Type B pancreatic cell (in vitro differentiated cells): ENCODE results near the gene SIK3. TPM values are rescaled to one million over a fixed set of nuclear protein-coding genes. Genes with fewer than 3 reads are reported as not detected.

Experiments used
- DNase-seq: peaks from one replicate; pipeline ENCODE4 v3.0.0; 2021; ENCODE audit warnings: mixed read lengths; ENCODE audit not compliant: unreplicated experiment; ENCODE audit errors: extremely low spot score
- H3K27ac Mint-ChIP-seq: 2 replicates; pipeline ENCODE4 v1.8.0; 2021; ENCODE audit warnings: mild to moderate bottlenecking, mixed read lengths
- H3K27me3 Mint-ChIP-seq: 2 replicates; pipeline ENCODE4 v1.8.0; 2021; ENCODE audit warnings: mixed read lengths
- H3K36me3 Mint-ChIP-seq: 2 replicates; pipeline ENCODE4 v1.8.0; 2021; ENCODE audit warnings: mixed read lengths
- H3K4me1 Mint-ChIP-seq: one replicate; pipeline ENCODE4 v1.8.0; 2021; ENCODE audit warnings: mixed read lengths; ENCODE audit not compliant: unreplicated experiment
- H3K4me3 Mint-ChIP-seq: 2 replicates; pipeline ENCODE4 v1.8.0; 2021; ENCODE audit warnings: mild to moderate bottlenecking, mixed read lengths
- H3K9me3 Mint-ChIP-seq: 2 replicates; pipeline ENCODE4 v1.8.0; 2021; ENCODE audit warnings: mixed read lengths
- total RNA-seq: library from RNA; stranded (reverse); gene quantifications from 2 replicates; pipeline ENCODE4 v1.2.1, GENCODE V29; 2021; ENCODE audit warnings: low replicate concordance
- TF ChIP-seq, protein P1 (sequence below): fragments of 200-600 bp; sonication (generic); conservative IDR thresholded peaks from 2 replicates; pipeline ENCODE4 v1.5.0; 2021; ENCODE audit warnings: antibody characterized with exemption, mild to moderate bottlenecking

The SIK3 gene
- total RNA-seq, 1 donor from 2014 or later: 39.9 TPM

DNA sequence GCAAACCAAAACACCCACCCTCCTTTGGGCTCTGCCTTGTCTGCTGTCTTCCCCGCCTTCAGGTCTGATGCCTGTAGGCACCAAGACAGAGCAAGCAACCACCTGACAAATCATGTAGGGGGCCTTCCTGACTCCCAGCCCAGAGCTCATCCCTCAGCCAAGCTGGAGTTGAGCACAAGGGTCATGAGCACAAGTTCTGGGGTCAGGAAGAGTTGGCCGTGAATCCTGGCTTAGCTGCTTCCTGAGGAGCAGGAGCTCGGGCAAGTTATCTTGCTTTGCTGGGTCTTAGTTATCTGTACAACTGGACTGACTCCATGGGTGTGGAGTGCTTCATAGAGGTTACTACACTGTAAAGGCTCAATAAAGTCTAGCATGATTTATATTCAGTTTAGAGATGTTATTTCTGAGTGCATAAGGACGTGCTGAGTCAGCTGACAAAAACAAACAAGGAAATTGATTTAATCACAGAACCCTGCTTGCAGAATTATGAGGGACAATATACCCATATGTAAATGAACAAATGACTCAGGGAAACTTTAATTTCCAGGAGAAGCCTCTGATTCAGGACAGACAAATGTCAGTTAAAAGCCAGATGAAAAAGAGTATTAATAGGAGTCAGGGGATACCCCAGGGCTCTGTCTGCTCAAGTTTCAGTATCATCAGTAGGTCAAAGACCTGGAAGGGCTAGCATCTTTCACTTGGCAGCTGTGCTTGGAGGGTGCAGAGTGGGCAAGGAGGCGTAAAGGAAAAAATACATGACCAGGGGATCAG lies 245.8 kb downstream of the SIK3 start:
- Mint-ChIP-seq H3K9me3 (no peaks in the 10 kb centered on the region), H3K4me3 (no peak overlapping the region), H3K27ac (peak overlapping the region; percentile 78), H3K27me3 (no peaks in the 10 kb centered on the region), H3K36me3 (peaks cover 38% of the 10 kb centered on the region), H3K4me1 (peaks cover 9% of the 10 kb centered on the region)
- TF ChIP-seq, protein P1, sequence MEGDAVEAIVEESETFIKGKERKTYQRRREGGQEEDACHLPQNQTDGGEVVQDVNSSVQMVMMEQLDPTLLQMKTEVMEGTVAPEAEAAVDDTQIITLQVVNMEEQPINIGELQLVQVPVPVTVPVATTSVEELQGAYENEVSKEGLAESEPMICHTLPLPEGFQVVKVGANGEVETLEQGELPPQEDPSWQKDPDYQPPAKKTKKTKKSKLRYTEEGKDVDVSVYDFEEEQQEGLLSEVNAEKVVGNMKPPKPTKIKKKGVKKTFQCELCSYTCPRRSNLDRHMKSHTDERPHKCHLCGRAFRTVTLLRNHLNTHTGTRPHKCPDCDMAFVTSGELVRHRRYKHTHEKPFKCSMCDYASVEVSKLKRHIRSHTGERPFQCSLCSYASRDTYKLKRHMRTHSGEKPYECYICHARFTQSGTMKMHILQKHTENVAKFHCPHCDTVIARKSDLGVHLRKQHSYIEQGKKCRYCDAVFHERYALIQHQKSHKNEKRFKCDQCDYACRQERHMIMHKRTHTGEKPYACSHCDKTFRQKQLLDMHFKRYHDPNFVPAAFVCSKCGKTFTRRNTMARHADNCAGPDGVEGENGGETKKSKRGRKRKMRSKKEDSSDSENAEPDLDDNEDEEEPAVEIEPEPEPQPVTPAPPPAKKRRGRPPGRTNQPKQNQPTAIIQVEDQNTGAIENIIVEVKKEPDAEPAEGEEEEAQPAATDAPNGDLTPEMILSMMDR: no peak
- DNase-seq: no peak

DNA sequence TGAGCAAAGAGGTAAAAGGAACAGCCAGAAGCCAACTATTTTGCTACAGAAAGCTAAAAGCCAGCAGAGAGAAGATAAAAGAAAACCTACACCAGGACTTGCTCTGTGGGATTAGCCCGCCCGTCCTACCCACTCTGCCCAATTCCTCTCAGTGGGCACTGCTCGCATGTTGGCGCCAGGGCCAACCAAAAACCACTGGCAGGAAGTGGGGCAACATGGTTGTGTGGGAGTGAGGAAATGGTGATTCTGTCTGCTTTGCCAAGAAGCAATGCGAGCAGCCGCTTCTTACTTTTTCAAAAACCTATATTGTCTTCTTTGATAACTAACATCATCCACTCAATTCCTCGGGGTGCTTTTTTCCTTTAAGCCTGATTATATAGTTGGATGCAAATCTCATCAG lies 246.6 kb downstream of the SIK3 start:
- Mint-ChIP-seq H3K36me3 (peaks cover 34% of the 10 kb centered on the region), H3K4me3 (no peak overlapping the region), H3K27me3 (no peaks in the 10 kb centered on the region), H3K27ac (peak overlapping the region; percentile 6), H3K4me1 (peaks cover 9% of the 10 kb centered on the region), H3K9me3 (no peaks in the 10 kb centered on the region)
- no peak for DNase-seq
- TF ChIP-seq, protein P1: no peak

DNA sequence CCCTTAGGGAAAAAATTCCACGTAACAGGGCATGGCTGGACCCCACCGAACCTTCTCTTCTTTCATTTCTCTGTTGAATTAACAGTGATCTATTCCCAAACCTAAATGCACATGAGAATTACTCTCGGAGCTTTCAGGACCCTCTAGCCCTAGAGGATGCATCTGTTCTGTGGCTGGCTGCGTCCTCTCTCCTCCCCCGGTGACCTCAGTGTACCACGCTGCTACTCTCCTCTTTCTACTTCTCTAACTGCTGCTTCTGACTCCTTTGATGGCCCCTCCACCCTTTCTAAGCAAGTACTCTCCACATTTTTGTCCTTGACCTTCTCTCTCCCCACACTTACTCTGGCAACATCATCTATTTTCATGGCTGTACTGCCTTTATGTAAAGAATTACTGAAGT lies 248.7 kb downstream of the SIK3 start:
- Mint-ChIP-seq H3K27ac (no peak overlapping the region), H3K9me3 (no peaks in the 10 kb centered on the region), H3K36me3 (peaks cover 28% of the 10 kb centered on the region), H3K4me1 (peaks cover 9% of the 10 kb centered on the region), H3K4me3 (no peak overlapping the region), H3K27me3 (no peaks in the 10 kb centered on the region)
- TF ChIP-seq, protein P1: no peak
- no peak for DNase-seq

DNA sequence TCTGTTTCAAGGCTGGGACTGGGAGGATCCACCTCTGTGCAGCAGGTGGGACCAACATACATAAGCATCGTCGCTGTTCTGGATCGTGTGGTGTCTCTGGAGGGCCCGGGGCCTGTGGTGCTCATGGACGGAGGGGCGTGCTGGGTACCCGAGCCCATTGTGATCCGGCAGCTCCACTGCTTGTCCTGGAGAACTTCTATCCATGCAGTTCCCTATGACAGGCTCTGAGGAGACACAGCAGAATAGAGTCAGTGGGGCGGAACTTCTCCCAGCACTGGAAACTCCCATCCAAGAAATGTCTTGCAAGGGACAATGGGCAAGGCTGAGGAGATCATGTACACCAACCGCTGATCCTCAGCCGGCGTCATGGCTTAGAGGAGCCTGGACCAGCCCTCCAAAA lies 249.2 kb downstream of the SIK3 start:
- peaks cover 26% of the 10 kb centered on the region for H3K36me3 Mint-ChIP-seq
- DNase-seq: no peak

DNA sequence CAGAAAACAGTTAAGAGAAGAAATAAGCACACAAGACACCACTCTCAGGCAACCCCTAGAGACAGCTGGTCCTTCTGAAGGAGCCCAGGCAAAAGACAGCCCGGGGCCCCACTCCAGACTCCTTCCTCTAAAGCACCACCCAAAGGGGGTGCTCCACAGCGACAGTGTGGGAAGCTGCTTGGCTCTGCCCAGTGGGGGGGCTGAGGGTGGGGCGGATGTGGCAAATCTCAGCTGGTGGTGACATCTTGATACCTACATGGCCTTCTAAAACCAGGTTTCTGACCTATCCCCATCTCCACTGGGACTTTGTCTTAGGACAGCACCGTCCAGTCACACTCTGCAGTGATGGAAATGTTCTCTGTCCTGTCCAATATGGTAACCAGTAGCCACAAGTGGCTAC lies 250.6 kb downstream of the SIK3 start:
- peaks cover 3% of the 10 kb centered on the region for H3K4me1 Mint-ChIP-seq
- no peaks in the 10 kb centered on the region for H3K9me3 Mint-ChIP-seq
- no peak overlapping the region for H3K4me3 Mint-ChIP-seq
- H3K27me3 Mint-ChIP-seq: no peaks in the 10 kb centered on the region
- no peak for DNase-seq
- TF ChIP-seq, protein P1: no peak
- no peak overlapping the region for H3K27ac Mint-ChIP-seq
- peaks cover 28% of the 10 kb centered on the region for H3K36me3 Mint-ChIP-seq

More for the DNA sequence above, 249.2 kb downstream of the SIK3 start:
- Mint-ChIP-seq H3K9me3 (no peaks in the 10 kb centered on the region), H3K4me3 (no peak overlapping the region), H3K27ac (no peak overlapping the region), H3K4me1 (peaks cover 9% of the 10 kb centered on the region), H3K27me3 (no peaks in the 10 kb centered on the region)
- TF ChIP-seq, protein P1: no peak
